ENCODE data around the gene CLCN7.

The CLCN7 gene

DNA sequence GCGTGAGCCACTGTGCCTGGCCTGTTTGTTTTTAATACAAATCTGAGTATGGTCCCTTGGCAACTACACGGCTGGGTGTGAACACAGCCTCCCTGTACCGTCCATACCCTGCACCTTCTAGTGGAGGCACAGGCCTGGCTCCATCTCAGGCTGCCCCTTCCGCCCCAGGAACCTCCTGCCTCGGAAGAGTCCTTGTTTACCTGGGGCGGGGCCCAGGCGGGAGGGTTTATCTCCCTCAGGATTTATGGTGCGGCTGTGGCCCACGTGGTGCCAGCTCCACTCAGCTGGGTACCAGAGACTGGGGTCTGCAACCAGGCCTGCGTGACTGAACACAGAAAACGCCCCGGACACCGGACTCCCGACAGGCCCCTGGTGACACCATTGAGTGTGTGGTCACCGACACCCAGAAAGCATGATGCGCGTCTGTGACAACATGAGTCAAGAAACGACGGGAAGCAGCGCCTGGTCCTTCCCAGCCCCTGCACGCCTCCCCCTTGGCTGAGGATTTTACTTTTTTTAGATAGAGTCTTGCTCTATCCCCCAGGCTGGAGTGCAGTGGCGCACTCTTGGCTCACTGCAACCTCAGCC, 79.3 kb downstream of the CLCN7 start:
- DNase-seq = no peak

Data from inflammatory macrophage treated with lipopolysaccharide for 4 hours (primary cell).